Stimulated activated CD8-positive, alpha-beta memory T cell treated with anti-CD3 and anti-CD28 coated beads, Interleukin-15, amount 100 ng/mL, for 4 hours (primary cell): ENCODE results near the gene BCAM.
"Not testable (repeated sequence)": the region's sequence is repeated elsewhere in the genome, so short reads cannot be mapped to it uniquely, and the experiment has no call there.

Source experiments
- DNase-seq, 2 donors: peaks; one replicate each; pipeline ENCODE4 v3.0.0-alpha.2; 2020; ENCODE audit warnings: low read depth in 2 of 2

Gene BCAM

GRCh38 chr19:44848036-44848811 lies 39.3 kb downstream of the BCAM start:
- no peak for DNase-seq

- no peak for DNase-seq
These were observed 40.0 kb downstream of the BCAM start for GRCh38 chr19:44848812-44849447.

- DNase-seq: no peak
These were observed 41.8 kb downstream of the BCAM start for GRCh38 chr19:44850641-44851109.

- no peak for DNase-seq
These were observed 42.5 kb downstream of the BCAM start for GRCh38 chr19:44851427-44851826.

GRCh38 chr19:44855606-44856005 lies 46.7 kb downstream of the BCAM start:
- no peak for DNase-seq

GRCh38 chr19:44856421-44857083 lies 47.6 kb downstream of the BCAM start:
- DNase-seq: no peak

- no peak for DNase-seq
These were observed 48.9 kb downstream of the BCAM start for GRCh38 chr19:44857837-44858236.

GRCh38 chr19:44861576-44861975 lies 52.7 kb downstream of the BCAM start:
- DNase-seq: not testable (repeated sequence)

GRCh38 chr19:44863990-44864389 lies 55.1 kb downstream of the BCAM start:
- no peak for DNase-seq

- DNase-seq: no peak
These were observed 56.4 kb downstream of the BCAM start for GRCh38 chr19:44865196-44865767.

- DNase-seq: no peak
These were observed 57.8 kb downstream of the BCAM start for GRCh38 chr19:44866664-44867063.

GRCh38 chr19:44867578-44867977 lies 58.7 kb downstream of the BCAM start:
- DNase-seq: no peak

GRCh38 chr19:44869733-44870470 lies 61.0 kb downstream of the BCAM start:
- DNase-seq: no peak
